WERI-Rb-1 (cell line): ENCODE measurements around the gene WDFY2.

Experiments used
- DNase-seq: peaks from one replicate; pipeline ENCODE4 v3.0.0-alpha.2; 2020
- H3K27ac ChIP-seq: fragments of 250-450 bp; sonication (Bioruptor Pico); 2 replicates; pipeline ENCODE4 v1.5.1; 2020; ENCODE audit warnings: mild to moderate bottlenecking, moderate library complexity
- H3K27me3 ChIP-seq: fragments of 250-450 bp; sonication (Bioruptor Pico); 2 replicates; pipeline ENCODE4 v1.5.1; 2021; ENCODE audit warnings: mild to moderate bottlenecking, low read depth, moderate library complexity; ENCODE audit not compliant: insufficient read depth, severe bottlenecking
- H3K36me3 ChIP-seq: fragments of 250-450 bp; sonication (Bioruptor Pico); 2 replicates; pipeline ENCODE4 v1.5.1; 2020; ENCODE audit warnings: mild to moderate bottlenecking, moderate library complexity
- H3K4me3 ChIP-seq: 2 replicates; pipeline ENCODE4 v1.5.1; 2011; ENCODE audit warnings: low read depth, mild to moderate bottlenecking, control low read depth, low read length
- H3K9me3 ChIP-seq: fragments of 250-450 bp; sonication (Bioruptor Pico); 2 replicates; pipeline ENCODE4 v1.5.1; 2021; ENCODE audit warnings: mild to moderate bottlenecking, moderate library complexity; ENCODE audit not compliant: severe bottlenecking
- CTCF ChIP-seq: IDR thresholded peaks from 2 replicates; pipeline ENCODE4 v1.5.1; 2011; ENCODE audit warnings: low read depth, mild to moderate bottlenecking, control low read depth, inconsistent platforms, low read length

WDFY2 gene

GRCh38 chr13:51551416-51551815 lies 32.8 kb upstream of the WDFY2 start:
- DNase-seq: no peak

GRCh38 chr13:51552027-51552426 lies 32.2 kb upstream of the WDFY2 start:
- no peaks in the 10 kb centered on the region for H3K9me3 ChIP-seq
- H3K27ac ChIP-seq: no peak overlapping the region
- no peaks in the 10 kb centered on the region for H3K27me3 ChIP-seq
- H3K4me3 ChIP-seq: no peak overlapping the region
- H3K36me3 ChIP-seq: no peaks in the 10 kb centered on the region
- DNase-seq: no peak
- TF ChIP-seq CTCF: no peak

More at GRCh38 chr13:51551416-51551815, 32.8 kb upstream of the WDFY2 start:
- no peak overlapping the region for H3K27ac ChIP-seq
- no peaks in the 10 kb centered on the region for H3K36me3 ChIP-seq
- TF ChIP-seq CTCF: no peak
- no peaks in the 10 kb centered on the region for H3K9me3 ChIP-seq
- no peak overlapping the region for H3K4me3 ChIP-seq
- H3K27me3 ChIP-seq: no peaks in the 10 kb centered on the region

GRCh38 chr13:51553531-51553930 lies 30.7 kb upstream of the WDFY2 start:
- H3K4me3 ChIP-seq: no peak overlapping the region
- no peaks in the 10 kb centered on the region for H3K36me3 ChIP-seq
- no peaks in the 10 kb centered on the region for H3K27me3 ChIP-seq
- DNase-seq: no peak
- no peak for TF ChIP-seq CTCF
- no peak overlapping the region for H3K27ac ChIP-seq
- no peaks in the 10 kb centered on the region for H3K9me3 ChIP-seq

GRCh38 chr13:51556740-51557139 lies 27.5 kb upstream of the WDFY2 start:
- no peak overlapping the region for H3K27ac ChIP-seq
- no peaks in the 10 kb centered on the region for H3K36me3 ChIP-seq
- no peaks in the 10 kb centered on the region for H3K27me3 ChIP-seq
- H3K9me3 ChIP-seq: no peaks in the 10 kb centered on the region
- no peak for DNase-seq
- TF ChIP-seq CTCF: no peak
- H3K4me3 ChIP-seq: no peak overlapping the region

- no peak for TF ChIP-seq CTCF
- H3K27ac ChIP-seq: no peak overlapping the region
- no peak overlapping the region for H3K4me3 ChIP-seq
- no peaks in the 10 kb centered on the region for H3K27me3 ChIP-seq
- H3K9me3 ChIP-seq: no peaks in the 10 kb centered on the region
- no peak for DNase-seq
- H3K36me3 ChIP-seq: no peaks in the 10 kb centered on the region
These were observed 26.8 kb upstream of the WDFY2 start for GRCh38 chr13:51557438-51557837.

- H3K4me3 ChIP-seq: no peak overlapping the region
- H3K36me3 ChIP-seq: no peaks in the 10 kb centered on the region
- H3K27ac ChIP-seq: no peak overlapping the region
- no peak for DNase-seq
- TF ChIP-seq CTCF: no peak
- no peaks in the 10 kb centered on the region for H3K27me3 ChIP-seq
- no peaks in the 10 kb centered on the region for H3K9me3 ChIP-seq
These were observed 26.2 kb upstream of the WDFY2 start for GRCh38 chr13:51557875-51558612.
